Endodermal cell (in vitro differentiated cells): ENCODE measurements around the gene RAB34. TPM values are rescaled to one million over a fixed set of nuclear protein-coding genes. Genes with fewer than 3 reads are reported as not detected.

Experiments used
- DNase-seq: peaks from one replicate; pipeline ENCODE4 v3.0.0-alpha.2; 2017
- H3K27ac ChIP-seq: 2 replicates; pipeline ENCODE4 v1.5.1; 2013; ENCODE audit warnings: mild to moderate bottlenecking, low read depth, low read length, moderate library complexity
- H3K27me3 ChIP-seq: 2 replicates; pipeline ENCODE4 v1.6.1; 2013; ENCODE audit warnings: mild to moderate bottlenecking, low read length, moderate library complexity; ENCODE audit not compliant: insufficient read depth, control insufficient read depth, poor library complexity, severe bottlenecking
- H3K36me3 ChIP-seq: 2 replicates; pipeline ENCODE4 v1.7.0; 2013; ENCODE audit warnings: mild to moderate bottlenecking, low read length, moderate library complexity; ENCODE audit not compliant: control insufficient read depth, insufficient read depth
- H3K4me1 ChIP-seq: one replicate; pipeline ENCODE4 v1.7.0; 2013; ENCODE audit warnings: low read length; ENCODE audit not compliant: control insufficient read depth, insufficient read depth
- H3K4me3 ChIP-seq: 2 replicates; pipeline ENCODE4 v1.5.1; 2013; ENCODE audit warnings: mild to moderate bottlenecking, low read length, moderate library complexity
- H3K9ac ChIP-seq: 2 replicates; pipeline ENCODE4 v1.6.1; 2013; ENCODE audit warnings: mild to moderate bottlenecking, low read length, moderate library complexity; ENCODE audit not compliant: poor library complexity, severe bottlenecking; ENCODE audit errors: extremely low read depth
- H3K9me3 ChIP-seq: 2 replicates; pipeline ENCODE4 v1.6.1; 2013; ENCODE audit warnings: mild to moderate bottlenecking, low read length, moderate library complexity; ENCODE audit not compliant: control insufficient read depth
- H3K27ac Mint-ChIP-seq: 2 replicates; pipeline ENCODE4 v1.8.0; 2020; ENCODE audit warnings: mixed read lengths
- H3K27me3 Mint-ChIP-seq: 2 replicates; pipeline ENCODE4 v1.8.0; 2021; ENCODE audit warnings: mild to moderate bottlenecking, mixed read lengths; ENCODE audit not compliant: insufficient read depth
- H3K36me3 Mint-ChIP-seq: 2 replicates; pipeline ENCODE4 v1.8.0; 2020; ENCODE audit warnings: low read depth, mixed read lengths
- H3K4me1 Mint-ChIP-seq: 2 replicates; pipeline ENCODE4 v1.8.0; 2020; ENCODE audit warnings: mixed read lengths
- H3K4me3 Mint-ChIP-seq: 2 replicates; pipeline ENCODE4 v1.8.0; 2020; ENCODE audit warnings: mild to moderate bottlenecking, moderate library complexity, mixed read lengths
- H3K9me3 Mint-ChIP-seq: 2 replicates; pipeline ENCODE4 v1.8.0; 2020; ENCODE audit warnings: mild to moderate bottlenecking, mixed read lengths
- CTCF ChIP-seq: fragments of 200-600 bp; sonication (generic); conservative IDR thresholded peaks from 2 replicates; pipeline ENCODE4 v1.5.0; 2021; ENCODE audit warnings: antibody characterized with exemption, mild to moderate bottlenecking
- WGBS, 2 experiments: methylation state at CpG; one replicate each; pipeline versions ENCODE4 v1.1.5 to v1.1.7; 2013; ENCODE audit warnings: missing lambda C conversion rate in 2 of 2, mixed read lengths in 1 of 2; ENCODE audit not compliant: insufficient coverage in 1 of 2, insufficient read length in 1 of 2; 5-methylcytosine and 5-hydroxymethylcytosine counted together
- total RNA-seq, 2 donors: library from RNA; stranded (reverse); fragmentation: NEBNext Ultra II Directional in 1 of 2; extraction: Animal tissue kit (Norgen Biotek cat#: 25700) in 1 of 2; gene quantifications; 2 replicates in 1 of 2; 3 replicates in 1 of 2; pipeline ENCODE4 v1.2.1, GENCODE V29; 2021

The RAB34 gene
- total RNA-seq, 2 donors from 2014 or later, result 111 to 112 TPM

GRCh38 chr17:28735242-28735722 is 17.6 kb upstream of the RAB34 start:
- Mint-ChIP-seq H3K9me3 (no peaks in the 10 kb centered on the region), H3K27me3 (no peaks in the 10 kb centered on the region), H3K4me1 (no peaks in the 10 kb centered on the region), H3K4me3 (no peak overlapping the region), H3K36me3 (peaks cover 30% of the 10 kb centered on the region), H3K27ac (no peak overlapping the region)
- no peak for TF ChIP-seq CTCF
- Histone ChIP-seq H3K9ac (no peak overlapping the region), H3K4me3 (no peak overlapping the region), H3K4me1 (no peaks in the 10 kb centered on the region), H3K36me3 (peaks cover 7% of the 10 kb centered on the region), H3K27ac (no peak overlapping the region), H3K9me3 (no peaks in the 10 kb centered on the region), H3K27me3 (no peaks in the 10 kb centered on the region)
- 83 to 100% methylated on average over 5 of the region's 5 CpGs for WGBS, 2 experiments
- DNase-seq, result no peak

DNA sequence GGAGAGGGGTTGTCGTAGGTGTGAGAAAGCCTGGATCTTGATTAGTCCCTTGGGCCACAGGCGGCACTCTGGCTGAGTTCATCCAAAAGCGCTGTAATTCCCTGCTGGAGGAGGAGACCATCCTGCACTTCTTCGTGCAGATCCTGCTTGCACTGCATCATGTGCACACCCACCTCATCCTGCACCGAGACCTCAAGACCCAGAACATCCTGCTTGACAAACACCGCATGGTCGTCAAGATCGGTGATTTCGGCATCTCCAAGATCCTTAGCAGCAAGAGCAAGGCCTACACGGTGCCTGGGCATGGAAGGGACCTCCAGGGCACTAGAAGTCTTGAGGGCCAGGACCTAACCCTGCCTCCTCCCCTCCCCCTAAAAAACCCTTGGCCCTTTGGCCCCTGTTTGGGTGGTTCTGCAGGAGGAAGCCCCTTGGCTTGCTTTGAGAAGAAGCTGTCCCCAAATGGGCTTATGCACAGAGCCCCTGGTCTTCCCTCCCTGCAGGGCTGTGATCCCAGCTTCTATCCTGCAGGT is 17.1 kb upstream of the RAB34 start:
- 91 to 93% methylated on average over 4 to 10 of the region's 10 CpGs for WGBS, 2 experiments
- no peaks in the 10 kb centered on the region for H3K4me1 ChIP-seq
- H3K4me1 Mint-ChIP-seq, result peaks cover 1% of the 10 kb centered on the region
- peaks cover 30% of the 10 kb centered on the region for H3K36me3 Mint-ChIP-seq
- H3K4me3 ChIP-seq, result no peak overlapping the region
- H3K27me3 ChIP-seq, result no peaks in the 10 kb centered on the region
- H3K27ac Mint-ChIP-seq, result no peak overlapping the region
- no peaks in the 10 kb centered on the region for H3K9me3 Mint-ChIP-seq
- DNase-seq, result no peak
- peaks cover 7% of the 10 kb centered on the region for H3K36me3 ChIP-seq
- no peak overlapping the region for H3K27ac ChIP-seq
- H3K9ac ChIP-seq, result no peak overlapping the region
- TF ChIP-seq CTCF, result no peak
- H3K4me3 Mint-ChIP-seq, result no peak overlapping the region
- no peaks in the 10 kb centered on the region for H3K9me3 ChIP-seq
- no peaks in the 10 kb centered on the region for H3K27me3 Mint-ChIP-seq

DNA sequence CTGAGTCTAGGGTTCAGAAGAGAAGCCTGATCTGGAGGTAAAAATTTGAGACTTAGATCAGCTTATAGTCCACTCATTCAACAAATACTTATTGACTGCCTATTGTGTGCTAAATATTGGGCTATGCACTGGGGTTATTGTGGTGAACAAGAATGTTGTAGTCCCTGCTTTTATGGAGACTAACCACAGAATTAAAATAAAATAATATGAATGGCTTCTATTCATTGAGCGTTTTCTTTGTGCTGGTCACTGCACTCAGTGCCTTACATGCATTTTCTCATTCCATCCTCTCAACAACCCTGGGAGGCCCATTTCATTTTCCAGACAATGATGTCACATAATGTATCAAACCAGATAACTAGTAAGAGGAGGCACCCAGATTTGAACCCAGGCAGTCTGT is 15.7 kb upstream of the RAB34 start:
- WGBS, 2 experiments, result 95 to 100% methylated on average over 1 of the region's 1 CpG
- no peak for TF ChIP-seq CTCF
- H3K4me3 Mint-ChIP-seq, result no peak overlapping the region
- H3K4me1 ChIP-seq, result no peaks in the 10 kb centered on the region
- no peaks in the 10 kb centered on the region for H3K9me3 Mint-ChIP-seq
- no peaks in the 10 kb centered on the region for H3K27me3 Mint-ChIP-seq
- no peak overlapping the region for H3K9ac ChIP-seq
- H3K4me3 ChIP-seq, result no peak overlapping the region
- peaks cover 4% of the 10 kb centered on the region for H3K36me3 ChIP-seq
- H3K9me3 ChIP-seq, result no peaks in the 10 kb centered on the region
- peaks cover 19% of the 10 kb centered on the region for H3K36me3 Mint-ChIP-seq
- no peaks in the 10 kb centered on the region for H3K27me3 ChIP-seq
- DNase-seq, result no peak
- H3K4me1 Mint-ChIP-seq, result peaks cover 6% of the 10 kb centered on the region
- no peak overlapping the region for H3K27ac Mint-ChIP-seq
- no peak overlapping the region for H3K27ac ChIP-seq
